Activated CD4-positive, alpha-beta T cell treated with anti-CD3 and anti-CD28 coated beads, Interleukin-2, Interleukin-4, amounts not matched to agents 100 ng/mL and 50 ng/mL, durations not matched to agents 16 hours and 8 hours (primary cell): ENCODE measurements around the gene SMTN.
"Not testable (repeated sequence)": the region's sequence is repeated elsewhere in the genome, so short reads cannot be mapped to it uniquely, and the experiment has no call there.

Experiments used
- DNase-seq: peaks from one replicate; pipeline ENCODE4 v3.0.0-alpha.2; 2020; ENCODE audit warnings: low spot score

SMTN gene

GRCh38 chr22:31104869-31105268, 23.8 kb downstream of the SMTN start:
- no peak for DNase-seq

GRCh38 chr22:31105282-31105929, 24.3 kb downstream of the SMTN start:
- no peak for DNase-seq

GRCh38 chr22:31106001-31106571, 25.0 kb downstream of the SMTN start:
- no peak for DNase-seq

- no peak for DNase-seq
These were observed 25.6 kb downstream of the SMTN start for GRCh38 chr22:31106731-31107177.

GRCh38 chr22:31107178-31107893, 26.2 kb downstream of the SMTN start, which contains the start of gene SELENOM:
TSS of gene SELENOM (minus strand) at chr22:31107568. CDS start at chr22:31107505, 63 bp downstream.
- DNase-seq, result peak; percentile 87

- no peak for DNase-seq
These were observed 26.7 kb downstream of the SMTN start for GRCh38 chr22:31107894-31108218.

- not testable (repeated sequence) for DNase-seq
These were observed 31.5 kb downstream of the SMTN start for GRCh38 chr22:31112547-31113091.

- no peak for DNase-seq
These were observed 37.1 kb downstream of the SMTN start for GRCh38 chr22:31118046-31118820.

GRCh38 chr22:31119026-31119717, 38.1 kb downstream of the SMTN start:
- no peak for DNase-seq

GRCh38 chr22:31120230-31120629, 39.1 kb downstream of the SMTN start:
- no peak for DNase-seq

GRCh38 chr22:31120642-31121041, 39.5 kb downstream of the SMTN start:
- DNase-seq, result no peak

GRCh38 chr22:31121403-31121802, 40.3 kb downstream of the SMTN start:
- no peak for DNase-seq

- DNase-seq, result no peak
These were observed 41.0 kb downstream of the SMTN start for GRCh38 chr22:31122196-31122531.

GRCh38 chr22:31122532-31123291, 41.6 kb downstream of the SMTN start, which contains the start of gene INPP5J:
TSS of gene INPP5J (plus strand) at chr22:31122966. CDS start at chr22:31123015, 49 bp downstream.
- no peak for DNase-seq

- DNase-seq, result no peak
These were observed 42.1 kb downstream of the SMTN start for GRCh38 chr22:31123292-31123602.

- no peak for DNase-seq
These were observed 43.2 kb downstream of the SMTN start for GRCh38 chr22:31124290-31124689.

- no peak for DNase-seq
These were observed 43.8 kb downstream of the SMTN start for GRCh38 chr22:31124811-31125465.

GRCh38 chr22:31125521-31126117, 44.5 kb downstream of the SMTN start:
- DNase-seq, result no peak

- no peak for DNase-seq
These were observed 45.2 kb downstream of the SMTN start for GRCh38 chr22:31126128-31126868.

- DNase-seq, result no peak
These were observed 45.7 kb downstream of the SMTN start for GRCh38 chr22:31126869-31127175.
